Neural cell (in vitro differentiated cells): ENCODE measurements around the gene APCDD1.

Source experiments
- EP300 ChIP-seq: fragments of 450-650 bp; conservative IDR thresholded peaks from 2 replicates; pipeline ENCODE4 v1.6.1; 2014; ENCODE audit warnings: antibody characterized with exemption, mild to moderate bottlenecking, moderate library complexity; ENCODE audit not compliant: poor library complexity, severe bottlenecking
- EZH2 ChIP-seq: fragments of 200-600, 300-800 bp; shearing (Covaris generic), sonication (generic); IDR thresholded peaks from 2 replicates; pipeline ENCODE4 v1.6.1; 2014; ENCODE audit warnings: antibody characterized with exemption, low read length, borderline replicate concordance, mild to moderate bottlenecking; ENCODE audit not compliant: insufficient read depth, poor library complexity, severe bottlenecking
- MXI1 ChIP-seq: fragments of 450-650 bp; conservative IDR thresholded peaks from 2 replicates; pipeline ENCODE4 v1.6.1; 2014; ENCODE audit warnings: antibody characterized with exemption, mild to moderate bottlenecking; ENCODE audit not compliant: poor library complexity, severe bottlenecking
- POLR2AphosphoS5 ChIP-seq: IDR thresholded peaks from 2 replicates; pipeline ENCODE4 v1.6.1; 2012
- RAD21 ChIP-seq: fragments of 450-650 bp; conservative IDR thresholded peaks from 2 replicates; pipeline ENCODE4 v1.6.1; 2014; ENCODE audit warnings: antibody characterized with exemption, mild to moderate bottlenecking, moderate library complexity
- SMC3 ChIP-seq: fragments of 450-650 bp; conservative IDR thresholded peaks from 2 replicates; pipeline ENCODE4 v1.6.1; 2014; ENCODE audit warnings: antibody characterized with exemption, mild to moderate bottlenecking, moderate library complexity; ENCODE audit not compliant: poor library complexity
- TAF1 ChIP-seq: IDR thresholded peaks from 2 replicates; pipeline ENCODE4 v1.6.1; 2012; ENCODE audit warnings: low read depth
- TF ChIP-seq, protein P1 (sequence below): fragments of 450-650 bp; IDR thresholded peaks from 2 replicates; pipeline ENCODE4 v1.5.1; 2014; ENCODE audit warnings: antibody characterized with exemption, mild to moderate bottlenecking, moderate library complexity; ENCODE audit not compliant: poor library complexity, severe bottlenecking
- TF ChIP-seq, protein P2 (sequence below): IDR thresholded peaks from 2 replicates; pipeline ENCODE4 v1.6.1; 2012; ENCODE audit warnings: borderline replicate concordance

- TF ChIP-seq, protein P1, sequence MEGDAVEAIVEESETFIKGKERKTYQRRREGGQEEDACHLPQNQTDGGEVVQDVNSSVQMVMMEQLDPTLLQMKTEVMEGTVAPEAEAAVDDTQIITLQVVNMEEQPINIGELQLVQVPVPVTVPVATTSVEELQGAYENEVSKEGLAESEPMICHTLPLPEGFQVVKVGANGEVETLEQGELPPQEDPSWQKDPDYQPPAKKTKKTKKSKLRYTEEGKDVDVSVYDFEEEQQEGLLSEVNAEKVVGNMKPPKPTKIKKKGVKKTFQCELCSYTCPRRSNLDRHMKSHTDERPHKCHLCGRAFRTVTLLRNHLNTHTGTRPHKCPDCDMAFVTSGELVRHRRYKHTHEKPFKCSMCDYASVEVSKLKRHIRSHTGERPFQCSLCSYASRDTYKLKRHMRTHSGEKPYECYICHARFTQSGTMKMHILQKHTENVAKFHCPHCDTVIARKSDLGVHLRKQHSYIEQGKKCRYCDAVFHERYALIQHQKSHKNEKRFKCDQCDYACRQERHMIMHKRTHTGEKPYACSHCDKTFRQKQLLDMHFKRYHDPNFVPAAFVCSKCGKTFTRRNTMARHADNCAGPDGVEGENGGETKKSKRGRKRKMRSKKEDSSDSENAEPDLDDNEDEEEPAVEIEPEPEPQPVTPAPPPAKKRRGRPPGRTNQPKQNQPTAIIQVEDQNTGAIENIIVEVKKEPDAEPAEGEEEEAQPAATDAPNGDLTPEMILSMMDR, result no peak
- TF ChIP-seq EZH2 (no peak), EP300 (no peak), POLR2AphosphoS5 (no peak), SMC3 (no peak), TAF1 (no peak), RAD21 (no peak), MXI1 (no peak)
- TF ChIP-seq, protein P2, sequence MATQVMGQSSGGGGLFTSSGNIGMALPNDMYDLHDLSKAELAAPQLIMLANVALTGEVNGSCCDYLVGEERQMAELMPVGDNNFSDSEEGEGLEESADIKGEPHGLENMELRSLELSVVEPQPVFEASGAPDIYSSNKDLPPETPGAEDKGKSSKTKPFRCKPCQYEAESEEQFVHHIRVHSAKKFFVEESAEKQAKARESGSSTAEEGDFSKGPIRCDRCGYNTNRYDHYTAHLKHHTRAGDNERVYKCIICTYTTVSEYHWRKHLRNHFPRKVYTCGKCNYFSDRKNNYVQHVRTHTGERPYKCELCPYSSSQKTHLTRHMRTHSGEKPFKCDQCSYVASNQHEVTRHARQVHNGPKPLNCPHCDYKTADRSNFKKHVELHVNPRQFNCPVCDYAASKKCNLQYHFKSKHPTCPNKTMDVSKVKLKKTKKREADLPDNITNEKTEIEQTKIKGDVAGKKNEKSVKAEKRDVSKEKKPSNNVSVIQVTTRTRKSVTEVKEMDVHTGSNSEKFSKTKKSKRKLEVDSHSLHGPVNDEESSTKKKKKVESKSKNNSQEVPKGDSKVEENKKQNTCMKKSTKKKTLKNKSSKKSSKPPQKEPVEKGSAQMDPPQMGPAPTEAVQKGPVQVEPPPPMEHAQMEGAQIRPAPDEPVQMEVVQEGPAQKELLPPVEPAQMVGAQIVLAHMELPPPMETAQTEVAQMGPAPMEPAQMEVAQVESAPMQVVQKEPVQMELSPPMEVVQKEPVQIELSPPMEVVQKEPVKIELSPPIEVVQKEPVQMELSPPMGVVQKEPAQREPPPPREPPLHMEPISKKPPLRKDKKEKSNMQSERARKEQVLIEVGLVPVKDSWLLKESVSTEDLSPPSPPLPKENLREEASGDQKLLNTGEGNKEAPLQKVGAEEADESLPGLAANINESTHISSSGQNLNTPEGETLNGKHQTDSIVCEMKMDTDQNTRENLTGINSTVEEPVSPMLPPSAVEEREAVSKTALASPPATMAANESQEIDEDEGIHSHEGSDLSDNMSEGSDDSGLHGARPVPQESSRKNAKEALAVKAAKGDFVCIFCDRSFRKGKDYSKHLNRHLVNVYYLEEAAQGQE, result no peak
These were observed 70.3 kb downstream of the APCDD1 start for GRCh38 chr18:10524507-10525370.
